GM21619 (cell line): ENCODE data around the gene GRIFIN.
"Not testable (repeated sequence)": the region's sequence is repeated elsewhere in the genome, so short reads cannot be mapped to it uniquely, and the experiment has no call there.

Experiments
- ATAC-seq: cut with Tn5 transposase; IDR thresholded peaks from one replicate; pipeline ENCODE4 v1.9.1; 2021; ENCODE audit not compliant: unreplicated experiment

GRIFIN gene

DNA sequence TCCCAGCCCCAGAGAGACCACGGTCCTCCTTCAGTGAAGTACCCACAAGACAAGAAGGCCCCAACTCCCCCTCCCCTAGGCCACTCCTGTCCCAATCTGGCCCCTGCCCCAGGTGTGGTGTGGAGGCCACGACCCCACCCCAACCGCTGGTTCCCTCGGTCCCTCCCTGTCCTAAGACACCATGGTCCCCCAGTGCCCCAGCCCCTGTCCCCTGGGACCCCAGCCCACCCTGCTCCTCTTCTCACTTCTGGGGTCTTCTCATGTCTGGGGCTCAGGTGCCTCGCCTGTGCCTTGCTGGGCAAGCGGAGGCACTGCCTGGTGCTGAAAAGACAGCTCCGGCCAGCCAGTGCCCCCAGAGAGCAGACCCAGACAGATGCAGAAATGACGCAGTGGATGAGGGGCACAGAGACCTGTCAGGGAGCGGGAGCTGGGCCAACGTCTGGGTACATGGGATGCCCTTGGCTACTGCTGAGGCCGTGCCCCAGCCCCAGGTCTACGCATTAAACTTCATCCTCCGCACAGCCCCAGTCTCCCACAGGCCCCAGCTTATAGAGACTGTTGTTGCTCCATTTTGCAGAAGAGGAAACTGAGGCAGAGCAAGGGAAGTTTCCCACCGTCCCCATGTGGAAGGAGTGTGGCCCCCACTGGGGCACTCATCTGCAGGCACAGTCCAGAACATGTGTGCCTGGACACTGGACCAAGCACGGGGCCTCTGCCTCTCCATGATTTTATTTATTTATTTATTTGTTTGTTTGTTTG lies 14.8 kb downstream of the GRIFIN start:
- no peak for ATAC-seq

DNA sequence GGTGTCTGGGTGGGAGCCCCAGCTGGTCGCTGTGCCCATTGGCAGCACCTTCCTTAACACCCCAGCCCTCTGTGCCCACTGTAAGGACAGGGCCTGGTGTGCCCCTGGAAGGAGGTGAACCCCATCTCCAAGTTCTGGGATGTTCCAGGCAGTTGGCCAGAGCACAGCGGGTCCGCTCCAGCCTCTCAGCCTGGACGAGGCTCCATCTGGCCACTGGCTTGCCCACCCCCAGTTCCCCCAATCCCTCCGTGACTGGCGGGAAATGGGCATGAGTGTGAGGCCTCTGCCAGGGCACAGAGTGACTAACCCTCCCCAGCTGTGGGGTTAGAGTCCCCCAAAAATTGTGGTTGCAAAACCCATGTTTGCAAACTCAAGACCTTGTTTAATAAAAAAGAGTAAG lies 15.6 kb downstream of the GRIFIN start:
- ATAC-seq: no peak

- no peak for ATAC-seq
Measured at GRCh38 chr7:2460188-2460587, 16.0 kb downstream of the GRIFIN start.

- no peak for ATAC-seq
Measured at GRCh38 chr7:2459674-2460073, 16.5 kb downstream of the GRIFIN start.

- not testable (repeated sequence) for ATAC-seq
Measured at GRCh38 chr7:2453849-2454248, 22.3 kb downstream of the GRIFIN start.

- no peak for ATAC-seq
Measured at GRCh38 chr7:2452643-2453270, 23.4 kb downstream of the GRIFIN start.

GRCh38 chr7:2452074-2452507 lies 24.1 kb downstream of the GRIFIN start:
- ATAC-seq: peak; percentile 61

DNA sequence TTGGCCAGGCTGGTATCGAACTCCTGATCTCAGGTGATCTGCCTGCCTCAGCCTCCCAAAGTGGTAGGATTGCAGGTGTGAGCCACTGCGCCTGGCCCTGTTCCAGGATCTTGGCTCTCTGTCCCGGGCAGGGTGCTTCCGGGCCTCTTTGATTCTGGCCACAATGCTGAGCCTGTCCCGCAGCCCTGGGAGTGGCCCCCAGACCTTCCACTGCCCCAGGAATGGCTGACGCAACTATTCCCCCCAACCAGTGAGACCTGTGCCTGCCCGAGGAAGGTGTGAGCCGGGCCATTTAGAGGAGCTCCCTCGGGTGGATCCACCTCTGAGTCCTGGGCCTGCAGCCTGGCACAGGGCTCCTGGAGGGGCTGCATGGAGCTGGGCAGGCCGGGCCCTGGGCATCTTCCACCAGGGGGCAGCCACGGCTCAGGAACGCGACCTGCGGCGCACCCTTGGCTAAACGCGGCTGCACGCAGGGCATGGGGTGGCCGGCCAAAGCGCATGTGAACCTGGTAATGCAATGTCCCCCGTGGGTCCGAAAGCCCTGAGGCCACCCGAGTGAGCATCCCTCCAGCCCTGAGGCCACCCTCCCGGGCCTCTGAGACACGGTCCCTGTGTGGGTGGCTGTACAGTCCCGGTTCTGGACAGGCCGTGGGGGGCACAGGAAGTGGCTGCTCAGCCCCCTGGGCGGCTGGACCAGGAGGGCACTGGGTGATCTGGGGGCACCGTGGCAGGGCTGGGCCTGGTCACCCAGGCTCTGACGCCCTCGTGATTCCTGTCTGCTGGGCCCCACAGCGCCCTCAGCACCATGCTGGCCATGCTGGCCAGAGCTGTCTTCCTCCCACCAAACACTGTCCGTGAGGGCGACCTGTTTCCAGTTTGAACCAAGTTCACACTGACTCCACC lies 24.8 kb downstream of the GRIFIN start:
- peak; percentile 84 for ATAC-seq

GRCh38 chr7:2450198-2451107 lies 25.7 kb downstream of the GRIFIN start:
- no peak for ATAC-seq

- no peak for ATAC-seq
Measured at GRCh38 chr7:2446676-2447075, 29.5 kb downstream of the GRIFIN start.

DNA sequence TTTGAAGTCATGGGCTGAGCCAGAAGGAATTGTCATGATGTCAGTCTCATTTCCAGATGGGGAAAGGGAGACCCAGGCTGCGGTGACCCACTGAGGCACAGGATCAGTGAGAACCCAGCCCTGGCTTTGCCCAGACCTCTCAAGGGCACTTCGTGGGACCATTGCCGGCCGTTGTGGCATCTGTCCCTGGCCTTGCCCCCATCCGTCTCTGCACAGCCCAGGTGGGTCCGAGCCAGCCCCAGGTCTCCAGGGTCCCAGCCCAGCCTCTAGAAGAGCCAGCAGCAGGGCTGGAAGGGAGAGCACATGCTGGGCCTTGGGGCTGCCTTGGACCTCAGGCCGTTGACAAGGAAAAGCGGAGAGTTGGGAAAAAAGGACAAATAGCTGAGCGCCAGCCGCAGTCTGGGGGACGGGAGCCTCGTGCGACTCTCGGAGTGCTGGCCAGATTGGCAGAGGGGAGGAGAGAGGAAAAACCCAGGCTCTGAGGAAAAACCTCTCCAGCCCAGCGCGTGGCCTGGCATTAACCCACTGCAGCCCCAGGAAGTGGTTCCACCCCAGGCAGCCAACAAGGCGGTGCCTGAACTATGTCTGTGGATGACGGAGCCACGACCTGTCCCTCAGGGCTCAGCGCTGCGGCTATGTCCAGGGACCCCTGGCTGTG lies 30.2 kb downstream of the GRIFIN start:
- ATAC-seq: no peak

DNA sequence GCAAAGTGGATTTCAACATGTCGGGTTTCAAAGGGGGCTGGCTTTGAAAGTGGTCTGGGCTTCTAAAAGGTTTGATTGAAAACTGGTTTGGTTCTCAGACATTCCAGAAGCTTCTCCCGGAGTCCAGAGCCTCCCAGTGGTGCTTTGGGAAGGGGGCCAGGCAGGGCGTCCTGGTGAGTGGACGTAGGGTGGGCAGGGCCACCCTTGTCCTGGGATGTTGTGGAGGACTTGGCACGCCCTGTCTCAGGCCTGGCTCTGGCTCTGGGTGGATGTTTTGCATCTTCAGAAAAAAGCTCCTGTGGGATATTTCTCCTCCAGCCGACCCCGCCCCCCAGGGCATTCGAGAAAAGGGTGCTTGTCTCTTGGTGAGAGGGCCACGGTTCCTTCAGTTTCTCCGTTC lies 31.2 kb downstream of the GRIFIN start:
- no peak for ATAC-seq

DNA sequence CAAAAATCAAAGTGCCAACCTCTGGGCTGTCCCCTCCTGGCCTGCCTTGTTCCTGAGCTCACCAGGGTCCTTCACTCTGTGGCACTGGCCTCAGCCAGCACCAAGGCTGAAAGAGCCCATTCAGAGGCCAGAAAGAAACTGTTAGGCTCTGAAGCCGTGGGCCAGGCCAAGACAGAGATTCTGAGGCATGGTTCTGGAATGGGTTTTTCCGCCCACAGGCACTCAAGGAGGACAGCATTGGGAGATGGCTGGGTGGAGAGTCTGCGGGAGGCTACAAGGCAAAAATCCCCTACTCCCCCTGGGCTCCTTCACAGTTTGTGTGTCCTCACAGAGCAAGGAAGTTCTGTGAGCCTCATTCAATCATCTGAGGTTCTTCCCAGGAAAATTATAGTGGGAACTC lies 31.7 kb downstream of the GRIFIN start:
- ATAC-seq: no peak

DNA sequence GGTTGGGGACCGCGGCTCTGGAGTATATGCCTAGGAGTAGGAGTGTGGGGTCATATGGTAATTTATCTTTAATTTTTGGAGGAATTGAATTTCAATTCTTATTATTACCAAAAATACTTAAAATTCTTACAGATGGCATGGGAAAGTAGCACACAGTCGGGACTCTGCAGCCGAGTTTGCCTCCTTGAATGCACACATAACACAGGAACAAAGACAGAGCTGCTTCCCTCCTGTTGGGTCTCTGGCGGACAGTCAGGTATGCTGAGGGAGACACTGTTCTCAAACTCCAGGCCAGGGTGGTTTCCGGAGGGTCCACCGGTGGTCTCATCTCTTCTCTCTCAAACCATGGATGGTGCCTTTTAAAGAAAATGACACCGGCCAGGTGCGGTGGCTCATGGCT lies 32.7 kb downstream of the GRIFIN start:
- ATAC-seq: no peak

DNA sequence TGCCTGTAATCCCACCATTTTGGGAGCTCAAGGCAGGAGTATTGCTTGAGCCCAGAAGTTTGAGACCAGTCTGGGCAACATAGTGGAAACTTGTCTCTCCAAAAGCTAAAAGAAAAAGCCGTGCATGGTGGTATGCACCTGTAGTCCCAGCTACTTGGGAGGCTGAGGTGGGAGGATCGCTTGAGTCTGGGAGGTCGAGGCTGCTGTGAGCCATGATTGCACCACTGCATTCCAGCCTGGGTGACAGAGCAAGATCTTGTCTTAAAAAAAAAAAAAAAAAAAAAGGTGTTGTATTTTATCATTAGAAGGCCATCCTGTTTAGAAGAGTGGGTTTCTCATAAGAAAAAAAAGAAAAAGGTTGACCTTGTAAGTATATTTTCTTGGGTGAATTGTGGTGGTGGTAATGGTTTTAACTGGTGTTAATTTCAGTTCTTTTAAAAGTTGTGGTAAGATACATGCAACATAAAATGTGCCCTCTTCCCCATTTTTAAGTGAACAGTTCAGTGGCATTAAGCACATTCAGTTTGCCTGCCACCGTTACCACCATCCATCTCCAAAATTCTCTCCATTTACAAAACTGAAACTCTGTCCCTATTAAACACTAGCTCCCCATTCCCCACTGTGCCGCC lies 34.7 kb downstream of the GRIFIN start:
- no peak for ATAC-seq

DNA sequence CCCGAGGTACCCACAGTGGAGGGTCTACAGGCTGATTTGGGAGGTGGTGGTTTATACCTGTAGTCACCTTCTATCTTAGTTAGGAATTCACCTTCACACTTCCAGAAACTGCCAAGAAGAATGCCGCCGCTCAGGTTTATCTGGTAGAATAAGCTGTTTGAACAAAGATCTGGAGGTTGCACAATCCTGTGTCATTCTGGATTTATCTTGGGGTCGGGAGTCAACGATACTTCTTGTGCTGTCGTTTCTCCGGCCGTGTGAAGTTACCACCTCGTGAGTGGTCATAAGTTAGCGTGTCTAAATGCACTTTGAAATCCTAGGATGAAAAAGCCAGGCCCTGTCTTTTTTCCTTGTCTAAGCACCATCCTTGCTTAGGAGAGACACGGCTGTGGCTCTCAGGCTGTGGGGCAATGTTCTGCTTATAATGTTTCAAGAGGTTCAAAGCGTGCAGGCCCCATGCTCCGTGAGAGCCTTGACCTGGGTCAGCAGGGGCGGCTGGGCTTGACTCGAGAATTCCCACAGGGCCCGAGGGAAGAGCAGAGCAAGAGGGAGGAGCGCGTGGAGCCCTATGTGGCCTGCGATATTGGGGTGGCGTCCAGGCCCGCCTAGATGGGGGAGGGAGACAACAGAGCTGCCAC lies 35.5 kb downstream of the GRIFIN start:
- no peak for ATAC-seq

GRCh38 chr7:2438775-2439174 lies 37.4 kb downstream of the GRIFIN start:
- ATAC-seq: no peak

DNA sequence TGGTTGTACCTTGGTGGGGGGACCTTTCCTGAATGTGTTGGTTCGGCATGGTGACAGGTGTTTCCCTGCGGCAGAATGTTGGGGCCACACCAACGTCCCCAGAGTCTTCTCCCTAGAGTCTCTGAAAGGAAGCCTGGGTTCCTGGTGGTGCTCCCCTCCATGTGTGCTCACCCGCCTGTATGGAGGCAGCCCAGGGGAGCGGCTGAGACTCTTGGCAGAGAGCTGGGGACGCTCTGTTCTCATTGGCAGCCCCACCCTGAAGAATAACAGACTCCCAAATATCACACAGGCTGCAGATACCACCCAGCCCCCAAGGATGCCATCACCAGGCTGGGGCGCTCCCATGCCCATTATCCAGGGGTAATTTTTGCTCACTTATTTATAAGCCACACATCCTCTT lies 38.0 kb downstream of the GRIFIN start:
- ATAC-seq: no peak

DNA sequence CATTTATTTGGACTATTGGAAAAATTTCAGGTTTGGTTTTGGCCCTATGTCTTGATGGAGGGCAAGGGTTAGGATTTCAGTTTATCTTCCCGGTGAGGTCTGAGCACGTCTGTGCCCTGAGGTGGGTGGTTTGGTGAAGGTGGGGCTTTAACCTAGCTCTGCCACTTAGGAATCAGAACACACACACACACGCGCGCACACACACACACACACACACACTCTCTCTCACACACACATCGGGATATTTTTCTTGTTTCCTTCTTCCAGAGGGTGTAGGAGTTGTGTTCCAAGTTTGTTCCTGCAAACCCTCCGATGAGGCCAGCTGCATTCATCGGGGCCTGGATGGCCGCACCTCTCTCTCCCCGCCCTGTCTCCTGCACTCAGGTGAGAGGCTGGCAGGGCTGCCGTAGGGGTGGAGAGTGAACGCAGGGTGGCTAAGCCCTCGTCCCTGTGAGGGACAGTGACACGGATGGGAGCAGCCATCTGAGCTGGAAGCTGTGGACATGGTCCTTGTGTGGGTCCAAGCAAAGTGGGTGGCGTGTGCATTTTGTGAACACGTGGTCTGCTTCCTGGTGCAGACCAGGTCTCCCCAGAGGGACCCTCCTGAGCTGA lies 38.6 kb downstream of the GRIFIN start:
- no peak for ATAC-seq
